Activated T-helper 1 cell treated with anti-CD3 and anti-CD28 coated beads, Interleukin-12 subunit alpha, Interleukin-12 subunit beta, Interleukin-2, Interleukin-4 antibody, amounts not matched to agents 30 ng/mL and 10 ng/mL and 1 ng/mL, durations not matched to agents 14 hours and 24 hours and 36 hours (primary cell): Measurements from ENCODE around the gene PRDM16. TPM values are rescaled to one million over a fixed set of nuclear protein-coding genes. Genes with fewer than 3 reads are reported as not detected.

Source experiments
- DNase-seq: peaks from one replicate; pipeline ENCODE4 v3.0.0; 2021; ENCODE audit warnings: low spot score
- H3K27ac Mint-ChIP-seq: one replicate; pipeline ENCODE4 v1.8.0; 2021; ENCODE audit warnings: mild to moderate bottlenecking, mixed read lengths
- H3K27me3 Mint-ChIP-seq: one replicate; pipeline ENCODE4 v1.8.0; 2022; ENCODE audit warnings: mild to moderate bottlenecking, moderate library complexity, mixed read lengths; ENCODE audit not compliant: insufficient read depth
- H3K36me3 Mint-ChIP-seq: one replicate; pipeline ENCODE4 v1.8.0; 2021; ENCODE audit warnings: low read depth, mixed read lengths
- H3K4me1 Mint-ChIP-seq: one replicate; pipeline ENCODE4 v1.8.0; 2021; ENCODE audit warnings: low read depth, mixed read lengths
- H3K4me3 Mint-ChIP-seq: one replicate; pipeline ENCODE4 v1.8.0; 2021; ENCODE audit warnings: mild to moderate bottlenecking, moderate library complexity, mixed read lengths
- H3K9me3 Mint-ChIP-seq: one replicate; pipeline ENCODE4 v1.8.0; 2021; ENCODE audit warnings: mixed read lengths
- intact Hi-C: fragments of 100-400 bp; cut with micrococcal nuclease; formaldehyde crosslinking; loops from one replicate; pipeline ENCODE4 v1.15.1; 2024
- total RNA-seq: library from RNA; stranded (reverse); gene quantifications from 2 replicates; pipeline ENCODE4 v1.2.3, GENCODE V29; 2022

PRDM16 gene
- total RNA-seq, 1 donor from 2014 or later = not detected

GRCh38 chr1:3440711-3441409 lies 371.9 kb downstream of the PRDM16 start:
- intact Hi-C loops = no loop called here
- Mint-ChIP-seq H3K27me3 (no peaks in the 10 kb centered on the region), H3K27ac (no peak overlapping the region), H3K36me3 (no peaks in the 10 kb centered on the region), H3K9me3 (no peaks in the 10 kb centered on the region), H3K4me1 (no peaks in the 10 kb centered on the region), H3K4me3 (no peak overlapping the region)
- no peak for DNase-seq

GRCh38 chr1:3441410-3441847 lies 372.4 kb downstream of the PRDM16 start:
- intact Hi-C loops = no loop called here
- Mint-ChIP-seq H3K27me3 (no peaks in the 10 kb centered on the region), H3K9me3 (no peaks in the 10 kb centered on the region), H3K36me3 (no peaks in the 10 kb centered on the region), H3K27ac (no peak overlapping the region), H3K4me3 (no peak overlapping the region), H3K4me1 (no peaks in the 10 kb centered on the region)
- no peak for DNase-seq

DNA sequence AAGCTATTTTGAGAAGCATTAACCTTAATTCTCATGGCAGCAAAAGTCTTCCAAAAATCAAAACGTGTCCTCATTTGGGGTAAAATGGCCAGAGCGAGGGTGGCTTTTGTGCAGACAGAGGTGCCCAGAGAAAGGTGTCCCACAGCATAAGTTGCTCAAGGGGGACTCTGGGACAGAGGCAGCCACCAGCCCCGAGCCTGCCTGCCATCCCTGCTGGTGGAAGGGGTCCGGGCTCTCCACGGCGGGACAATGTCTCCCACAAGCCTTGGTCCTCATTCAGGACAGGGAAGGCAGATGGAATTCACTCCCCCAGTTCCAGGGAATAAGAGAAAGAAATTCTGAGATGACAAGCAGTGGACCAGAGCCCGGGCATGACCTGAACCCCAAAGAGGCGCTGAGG lies 372.9 kb downstream of the PRDM16 start:
- H3K4me1 Mint-ChIP-seq = no peaks in the 10 kb centered on the region
- no peak overlapping the region for H3K4me3 Mint-ChIP-seq
- H3K27me3 Mint-ChIP-seq = no peaks in the 10 kb centered on the region
- intact Hi-C loops = no loop called here
- DNase-seq = no peak
- no peaks in the 10 kb centered on the region for H3K36me3 Mint-ChIP-seq
- H3K27ac Mint-ChIP-seq = no peak overlapping the region
- H3K9me3 Mint-ChIP-seq = no peaks in the 10 kb centered on the region

DNA sequence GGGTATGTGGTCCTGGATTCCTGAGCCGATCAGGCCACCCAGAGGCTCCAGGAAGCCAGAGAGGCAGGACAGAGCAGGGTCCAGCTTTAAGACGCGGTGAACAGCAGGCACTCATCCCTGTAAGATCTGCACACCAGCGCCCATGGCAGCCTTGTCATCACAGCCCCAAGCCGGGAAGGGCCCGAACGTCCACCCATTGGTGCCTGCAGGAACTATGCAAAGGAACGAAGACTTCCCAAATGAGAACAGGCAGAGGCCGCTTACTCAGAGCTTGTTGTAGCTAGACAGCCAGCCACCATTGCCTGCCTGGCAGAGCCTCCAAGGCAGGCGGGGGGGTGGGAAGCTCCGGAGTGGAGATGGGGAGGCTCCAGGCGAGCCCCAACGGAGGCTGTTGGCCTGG lies 373.3 kb downstream of the PRDM16 start:
- H3K9me3 Mint-ChIP-seq = no peaks in the 10 kb centered on the region
- H3K36me3 Mint-ChIP-seq = no peaks in the 10 kb centered on the region
- intact Hi-C loops = no loop called here
- no peaks in the 10 kb centered on the region for H3K4me1 Mint-ChIP-seq
- no peaks in the 10 kb centered on the region for H3K27me3 Mint-ChIP-seq
- DNase-seq = no peak
- H3K27ac Mint-ChIP-seq = no peak overlapping the region
- H3K4me3 Mint-ChIP-seq = no peak overlapping the region

GRCh38 chr1:3442901-3443300 lies 373.9 kb downstream of the PRDM16 start:
- intact Hi-C loops = no loop called here
- no peaks in the 10 kb centered on the region for H3K9me3 Mint-ChIP-seq
- H3K27me3 Mint-ChIP-seq = no peaks in the 10 kb centered on the region
- no peaks in the 10 kb centered on the region for H3K4me1 Mint-ChIP-seq
- H3K36me3 Mint-ChIP-seq = no peaks in the 10 kb centered on the region
- no peak overlapping the region for H3K27ac Mint-ChIP-seq
- no peak for DNase-seq
- H3K4me3 Mint-ChIP-seq = no peak overlapping the region

- Mint-ChIP-seq H3K27me3 (no peaks in the 10 kb centered on the region), H3K27ac (no peak overlapping the region), H3K36me3 (no peaks in the 10 kb centered on the region), H3K9me3 (no peaks in the 10 kb centered on the region), H3K4me1 (no peaks in the 10 kb centered on the region), H3K4me3 (no peak overlapping the region)
- no peak for DNase-seq
- intact Hi-C loops = no loop called here
Observed at GRCh38 chr1:3443807-3444206, 374.8 kb downstream of the PRDM16 start.

GRCh38 chr1:3444298-3444697 lies 375.3 kb downstream of the PRDM16 start:
- no peak for DNase-seq
- Mint-ChIP-seq H3K4me1 (no peaks in the 10 kb centered on the region), H3K36me3 (no peaks in the 10 kb centered on the region), H3K27me3 (no peaks in the 10 kb centered on the region), H3K27ac (no peak overlapping the region), H3K4me3 (no peak overlapping the region), H3K9me3 (no peaks in the 10 kb centered on the region)
- intact Hi-C loops = no loop called here

GRCh38 chr1:3444736-3445135 lies 375.7 kb downstream of the PRDM16 start:
- Mint-ChIP-seq H3K4me1 (no peaks in the 10 kb centered on the region), H3K27me3 (no peaks in the 10 kb centered on the region), H3K9me3 (no peaks in the 10 kb centered on the region), H3K27ac (no peak overlapping the region), H3K36me3 (no peaks in the 10 kb centered on the region), H3K4me3 (no peak overlapping the region)
- intact Hi-C loops = no loop called here
- no peak for DNase-seq

GRCh38 chr1:3450202-3450863 lies 381.3 kb downstream of the PRDM16 start:
- intact Hi-C loops = no loop called here
- no peaks in the 10 kb centered on the region for H3K9me3 Mint-ChIP-seq
- H3K27ac Mint-ChIP-seq = no peak overlapping the region
- H3K4me1 Mint-ChIP-seq = no peaks in the 10 kb centered on the region
- no peaks in the 10 kb centered on the region for H3K36me3 Mint-ChIP-seq
- peaks cover 5% of the 10 kb centered on the region for H3K27me3 Mint-ChIP-seq
- DNase-seq = no peak
- H3K4me3 Mint-ChIP-seq = no peak overlapping the region

GRCh38 chr1:3450983-3451382 lies 382.0 kb downstream of the PRDM16 start:
- no peak overlapping the region for H3K4me3 Mint-ChIP-seq
- H3K4me1 Mint-ChIP-seq = no peaks in the 10 kb centered on the region
- no peaks in the 10 kb centered on the region for H3K9me3 Mint-ChIP-seq
- no peaks in the 10 kb centered on the region for H3K36me3 Mint-ChIP-seq
- no peak overlapping the region for H3K27ac Mint-ChIP-seq
- intact Hi-C loops = no loop called here
- DNase-seq = no peak
- H3K27me3 Mint-ChIP-seq = peaks cover 10% of the 10 kb centered on the region

- no peaks in the 10 kb centered on the region for H3K36me3 Mint-ChIP-seq
- H3K4me1 Mint-ChIP-seq = no peaks in the 10 kb centered on the region
- no peak for DNase-seq
- intact Hi-C loops = no loop called here
- H3K4me3 Mint-ChIP-seq = no peak overlapping the region
- no peak overlapping the region for H3K27ac Mint-ChIP-seq
- H3K9me3 Mint-ChIP-seq = no peaks in the 10 kb centered on the region
- H3K27me3 Mint-ChIP-seq = peaks cover 10% of the 10 kb centered on the region
Observed at GRCh38 chr1:3451994-3452865, 383.2 kb downstream of the PRDM16 start.

DNA sequence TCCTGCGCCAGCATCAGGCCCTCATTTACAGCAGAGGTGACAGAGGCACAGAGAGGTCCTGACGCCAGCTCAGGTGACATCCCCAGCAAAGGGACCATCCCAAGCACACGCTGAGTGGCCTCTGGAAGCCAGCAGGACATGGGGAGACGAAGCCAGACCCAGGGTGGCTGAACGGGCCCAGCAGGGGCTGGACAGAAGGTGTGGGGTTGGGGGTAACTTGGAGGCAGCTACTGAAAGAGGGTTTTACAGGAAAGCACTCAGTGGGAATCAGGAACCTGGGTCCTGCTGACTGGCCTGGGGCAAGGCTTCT lies 383.8 kb downstream of the PRDM16 start:
- no peaks in the 10 kb centered on the region for H3K36me3 Mint-ChIP-seq
- H3K9me3 Mint-ChIP-seq = no peaks in the 10 kb centered on the region
- no peak overlapping the region for H3K4me3 Mint-ChIP-seq
- no peak for DNase-seq
- intact Hi-C loops = loop anchor here (1.0 kb wide), 2 partner anchors 31 to 166 kb away; no protein-coding TSS in a partner anchor
- H3K27me3 Mint-ChIP-seq = peaks cover 12% of the 10 kb centered on the region
- H3K27ac Mint-ChIP-seq = no peak overlapping the region
- H3K4me1 Mint-ChIP-seq = no peaks in the 10 kb centered on the region

- DNase-seq = peak; percentile 56
- H3K36me3 Mint-ChIP-seq = no peaks in the 10 kb centered on the region
- H3K4me3 Mint-ChIP-seq = no peak overlapping the region
- intact Hi-C loops = loop anchor here (1.0 kb wide), 2 partner anchors 31 to 166 kb away; no protein-coding TSS in a partner anchor
- no peak overlapping the region for H3K27ac Mint-ChIP-seq
- H3K4me1 Mint-ChIP-seq = no peaks in the 10 kb centered on the region
- no peaks in the 10 kb centered on the region for H3K9me3 Mint-ChIP-seq
- H3K27me3 Mint-ChIP-seq = peaks cover 12% of the 10 kb centered on the region
Observed at GRCh38 chr1:3453203-3453761, 384.3 kb downstream of the PRDM16 start.
